ENCODE measurements around the gene RBM19. TPM values are rescaled to one million over a fixed set of nuclear protein-coding genes. Genes with fewer than 3 reads are reported as not detected.

RBM19 gene
- polyA plus RNA-seq, 2 of the 4 experiments (the other 2 are of a cell fraction) = 16.0 to 18.6 TPM

DNA sequence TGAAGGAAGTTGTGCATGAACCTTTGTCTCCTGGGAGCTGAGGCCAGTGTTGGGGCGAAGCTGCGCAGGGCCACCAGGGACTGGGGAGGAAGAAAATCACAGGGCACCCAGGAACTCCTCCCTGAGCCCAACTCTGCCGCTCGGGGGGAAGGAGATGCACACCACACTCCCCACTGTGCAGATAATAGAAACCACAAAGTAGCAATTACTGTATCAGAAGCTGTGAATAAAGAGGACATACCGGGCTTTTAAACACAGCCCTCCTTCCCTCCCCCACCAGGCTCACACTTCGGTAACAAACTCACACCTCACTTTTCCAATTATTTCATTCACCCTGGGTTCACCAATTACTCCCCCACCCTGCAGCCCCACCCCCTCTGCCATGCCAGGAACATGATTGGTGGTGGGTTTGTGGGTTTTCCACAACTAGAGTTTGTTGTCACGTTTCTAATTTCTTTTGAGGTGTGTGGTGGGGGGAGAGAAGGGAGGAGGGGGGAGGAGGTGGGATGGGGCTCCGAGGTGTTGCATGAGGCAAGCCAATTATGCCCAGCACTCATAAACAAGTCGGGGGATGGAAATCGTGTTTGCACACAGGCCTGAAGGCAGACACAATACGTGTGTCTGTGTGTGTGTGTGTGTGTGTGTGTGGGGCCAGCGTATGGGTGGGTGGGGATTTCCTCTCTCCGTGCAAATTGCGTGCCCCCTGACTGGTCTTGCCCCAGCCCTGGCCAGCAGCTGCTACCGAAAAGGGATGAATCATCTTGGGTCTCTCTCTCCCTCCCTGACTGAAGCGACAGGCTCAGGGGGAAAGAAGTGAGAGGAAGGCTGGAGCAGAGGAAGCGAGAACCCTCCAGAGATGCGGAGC, 103.3 kb downstream of the RBM19 start:
- H3K9me3 ChIP-seq = no peaks in the 10 kb centered on the region
- H3K4me3 ChIP-seq = no peak overlapping the region
- ATAC-seq (peak in 1 of 2 experiments; percentile 22; a peak in 4 of 6 replicates), FAIRE-seq (no peak), DNase-seq (ENCODE audit: low read depth in 1 of 2, low spot score in 1 of 2) (peak in 1 of 2 experiments; percentile 20)
- 81% methylated on average over 17 of the region's 18 CpGs for WGBS (ENCODE audit: missing lambda C conversion rate)
- peak overlapping the region; percentile 56 to 88 for H3K27ac ChIP-seq
- CTCF ChIA-PET = interaction anchor here (1.1 to 3.0 kb wide), 3 partner anchors 9 to 15 kb away, joined by 3 to 7 read pairs (median 6); no protein-coding TSS in a partner anchor
- peaks cover 28% of the 10 kb centered on the region for H3K4me1 ChIP-seq
- no peak for TF ChIP-seq ZSCAN20 (CRISPR knock-in tag; IDR thresholded peaks at IDR 0.05)
- TF ChIP-seq, protein P1, sequence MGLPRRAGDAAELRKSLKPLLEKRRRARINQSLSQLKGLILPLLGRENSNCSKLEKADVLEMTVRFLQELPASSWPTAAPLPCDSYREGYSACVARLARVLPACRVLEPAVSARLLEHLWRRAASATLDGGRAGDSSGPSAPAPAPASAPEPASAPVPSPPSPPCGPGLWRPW (IDR thresholded peaks at IDR 0.05) = no peak
- TF ChIP-seq NPAS2 (CRISPR knock-in tag; IDR thresholded peaks at IDR 0.05; ENCODE audit: borderline replicate concordance) = no peak
- POLR2A ChIA-PET = interaction anchor here (0.8 kb wide), 1 partner anchor 89 kb away, joined by 3 read pairs; no protein-coding TSS in a partner anchor
- H3K4me2 ChIP-seq = peak overlapping the region; percentile 52

DNA sequence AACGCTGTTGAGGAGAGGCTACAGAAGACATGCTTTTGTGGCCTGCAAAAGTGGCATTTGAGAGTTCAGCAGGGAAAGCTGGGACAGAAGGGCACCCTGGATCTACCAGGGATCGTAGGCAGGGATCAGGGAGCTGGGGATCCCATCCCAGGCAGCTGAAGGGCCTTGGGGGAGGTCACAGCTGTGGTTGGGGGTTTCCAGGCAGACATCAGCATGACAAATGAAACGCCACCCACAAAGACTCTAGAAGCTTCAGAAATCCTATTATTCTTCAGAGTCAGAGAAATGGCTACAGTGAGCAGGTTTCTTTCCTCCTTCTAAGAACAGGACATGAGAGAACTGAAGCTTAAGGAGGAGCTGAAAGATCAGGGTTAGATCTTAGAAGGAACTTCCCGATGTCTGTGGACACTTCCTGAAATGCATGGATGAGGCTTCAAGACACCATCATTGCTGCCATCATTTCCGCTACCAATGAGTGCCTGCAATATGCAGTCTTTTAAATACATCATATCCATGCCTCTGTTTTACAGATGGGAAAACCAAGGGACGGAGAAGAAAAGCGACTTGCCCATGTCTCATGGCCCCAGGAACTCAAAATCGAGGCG, 104.3 kb downstream of the RBM19 start:
- Histone ChIP-seq H3K4me3 (no peak overlapping the region), H3K4me1 (peaks cover 28% of the 10 kb centered on the region), H3K4me2 (peak overlapping the region; percentile 50; the same call in 1 of the 3 replicates), H3K9me3 (no peaks in the 10 kb centered on the region), H3K27ac (peak overlapping the region; percentile 68 to 88)
- DNase-seq (ENCODE audit: low read depth in 1 of 2, low spot score in 1 of 2) = no peak
- CTCF ChIA-PET = interaction anchor here (0.6 to 3.0 kb wide), 4 partner anchors 8 to 299 kb away, joined by 3 to 7 read pairs (median 4); no protein-coding TSS in a partner anchor
- 91% methylated on average over 9 of the region's 9 CpGs for WGBS (ENCODE audit: missing lambda C conversion rate)
- no peak for FAIRE-seq
- no peak for TF ChIP-seq ZNF302 (CRISPR knock-in tag; IDR thresholded peaks at IDR 0.05)
- TF ChIP-seq POLR2A (IDR thresholded peaks at IDR 0.05; ENCODE audit: low read length) = no peak
- no peak for TF ChIP-seq ZFP36 (IDR thresholded peaks at IDR 0.05; ENCODE audit: borderline replicate concordance, partially characterized antibody)
- TF ChIP-seq JUNB (IDR thresholded peaks at IDR 0.05) = no peak
- no peak for TF ChIP-seq POLR2AphosphoS2 (conservative IDR thresholded peaks at IDR 0.05; ENCODE audit: low read length)
- no peak for TF ChIP-seq SREBF2 (IDR thresholded peaks at IDR 0.05)
- no peak for TF ChIP-seq BHLHE40 (IDR thresholded peaks at IDR 0.05; ENCODE audit: low read depth, low read length)
- TF ChIP-seq, protein P2, sequence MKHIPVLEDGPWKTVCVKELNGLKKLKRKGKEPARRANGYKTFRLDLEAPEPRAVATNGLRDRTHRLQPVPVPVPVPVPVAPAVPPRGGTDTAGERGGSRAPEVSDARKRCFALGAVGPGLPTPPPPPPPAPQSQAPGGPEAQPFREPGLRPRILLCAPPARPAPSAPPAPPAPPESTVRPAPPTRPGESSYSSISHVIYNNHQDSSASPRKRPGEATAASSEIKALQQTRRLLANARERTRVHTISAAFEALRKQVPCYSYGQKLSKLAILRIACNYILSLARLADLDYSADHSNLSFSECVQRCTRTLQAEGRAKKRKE (CRISPR knock-in tag; IDR thresholded peaks at IDR 0.05; ENCODE audit: low read depth) = no peak
- no peak for TF ChIP-seq RCOR1 (IDR thresholded peaks at IDR 0.05; ENCODE audit: low read depth, low read length)
- no peak for TF ChIP-seq MYC (IDR thresholded peaks at IDR 0.05; ENCODE audit: borderline replicate concordance, low read length)
- no peak for TF ChIP-seq CHD2 (IDR thresholded peaks at IDR 0.05; ENCODE audit: low read length, partially characterized antibody)
- no peak for TF ChIP-seq TFCP2L1 (CRISPR knock-in tag; IDR thresholded peaks at IDR 0.05)
- TF ChIP-seq, protein P3, sequence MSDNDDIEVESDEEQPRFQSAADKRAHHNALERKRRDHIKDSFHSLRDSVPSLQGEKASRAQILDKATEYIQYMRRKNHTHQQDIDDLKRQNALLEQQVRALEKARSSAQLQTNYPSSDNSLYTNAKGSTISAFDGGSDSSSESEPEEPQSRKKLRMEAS (IDR thresholded peaks at IDR 0.05) = no peak
- no peak for TF ChIP-seq RAD21 (conservative IDR thresholded peaks at IDR 0.05 in 1 of 2, IDR thresholded peaks at IDR 0.05 in 1 of 2)
- TF ChIP-seq HOXB5 (CRISPR knock-in tag; IDR thresholded peaks at IDR 0.05) = no peak
- TF ChIP-seq NFE2L2 (conservative IDR thresholded peaks at IDR 0.05; ENCODE audit: low read length) = no peak
- POLR2A ChIA-PET = interaction anchor here (0.8 kb wide), 1 partner anchor 88 kb away, joined by 3 read pairs; no protein-coding TSS in a partner anchor
- no peak for ATAC-seq

DNA sequence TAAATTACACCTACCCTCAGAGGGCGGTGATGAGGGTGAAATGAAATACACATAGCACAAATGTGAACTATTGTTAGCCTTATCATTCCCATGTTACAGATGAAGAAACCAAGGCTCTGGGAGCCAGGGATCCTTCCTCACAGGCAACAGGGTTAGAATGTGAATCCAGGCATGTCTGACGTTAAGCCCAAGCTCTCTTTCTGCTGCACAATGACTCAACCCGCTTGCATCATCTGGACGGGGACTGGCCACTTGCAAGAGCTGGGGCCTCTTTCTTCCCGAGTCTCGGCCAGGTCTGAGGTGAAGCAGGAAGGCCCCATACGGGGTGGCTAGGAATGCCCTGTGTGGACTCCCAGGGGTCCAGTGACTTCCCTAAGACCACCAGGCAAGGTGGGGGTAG, 105.2 kb downstream of the RBM19 start:
- ATAC-seq = peak; percentile 77 to 83
- TF ChIP-seq BHLHE40 (IDR thresholded peaks at IDR 0.05; ENCODE audit: low read depth, low read length) = no peak
- TF ChIP-seq PHF8 (IDR thresholded peaks at IDR 0.05; ENCODE audit: borderline replicate concordance, low read depth) = no peak
- peak in 1 of 2 experiments; percentile 75; a peak in 2 of 4 replicates for TF ChIP-seq CEBPB (IDR thresholded peaks at IDR 0.05)
- TF ChIP-seq, protein P4, sequence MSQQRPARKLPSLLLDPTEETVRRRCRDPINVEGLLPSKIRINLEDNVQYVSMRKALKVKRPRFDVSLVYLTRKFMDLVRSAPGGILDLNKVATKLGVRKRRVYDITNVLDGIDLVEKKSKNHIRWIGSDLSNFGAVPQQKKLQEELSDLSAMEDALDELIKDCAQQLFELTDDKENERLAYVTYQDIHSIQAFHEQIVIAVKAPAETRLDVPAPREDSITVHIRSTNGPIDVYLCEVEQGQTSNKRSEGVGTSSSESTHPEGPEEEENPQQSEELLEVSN (IDR thresholded peaks at IDR 0.05; ENCODE audit: borderline replicate concordance, low read depth) = no peak
- no peak for TF ChIP-seq FOSL2 (IDR thresholded peaks at IDR 0.05)
- peak; percentile 43 for TF ChIP-seq FOSL2 (CRISPR knock-in tag; IDR thresholded peaks at IDR 0.05)
- TF ChIP-seq, protein P2 (CRISPR knock-in tag; IDR thresholded peaks at IDR 0.05; ENCODE audit: low read depth) = no peak
- TF ChIP-seq EP300 (IDR thresholded peaks at IDR 0.05) = no peak
- ChIA-PET POLR2A (no interaction called here), CTCF (interaction anchor here (1.3 to 3.0 kb wide), 3 partner anchors 8 to 549 kb away, joined by 3 to 7 read pairs (median 6); no protein-coding TSS in a partner anchor)
- Histone ChIP-seq H3K9me3 (no peaks in the 10 kb centered on the region), H3K4me2 (peak overlapping the region; percentile 50), H3K4me3 (no peak overlapping the region), H3K4me1 (peaks cover 28% of the 10 kb centered on the region), H3K27ac (peak overlapping the region; percentile 68 to 88)
- no peak for FAIRE-seq
- WGBS (ENCODE audit: missing lambda C conversion rate) = 46% methylated on average over 7 of the region's 7 CpGs
- peak; percentile 60 to 71 for DNase-seq (ENCODE audit: low read depth in 1 of 2, low spot score in 1 of 2)

All from A549 (cell line).